Peyer's patch (tissue), 4 donors: ENCODE data around the gene HPSE2.

Source experiments
- CTCF ChIP-seq, 6 experiments: fragments of 450-650 bp in 4 of 6; fragments of 200-600 bp in 2 of 6; sonication (generic) in 1 of 6; IDR thresholded peaks; one replicate each; pipeline ENCODE4 v1.5.1; 2017 to 2019; ENCODE audit warnings: antibody characterized with exemption in 6 of 6, mild to moderate bottlenecking in 3 of 6, moderate library complexity in 1 of 6
- POLR2A ChIP-seq, 2 donors: fragments of 450-650 bp; IDR thresholded peaks; one replicate each; pipeline ENCODE4 v1.5.1; 2017; ENCODE audit warnings: antibody characterized with exemption in 2 of 2, mild to moderate bottlenecking in 2 of 2, moderate library complexity in 2 of 2

- no peak for TF ChIP-seq POLR2A (IDR thresholded peaks at IDR 0.05)
- TF ChIP-seq CTCF (IDR thresholded peaks at IDR 0.05), result no peak
These were observed 774.7 kb downstream of the HPSE2 start for GRCh38 chr10:98460837-98461499.
